Activated CD4-positive, alpha-beta T cell treated with anti-CD3 and anti-CD28 coated beads, Interleukin-2, amount 50 U/mL, for 1 hour (primary cell): Measurements from ENCODE around the gene RNASE8.

Experiments
- DNase-seq: peaks from one replicate; pipeline ENCODE4 v3.0.0-alpha.2; 2020

The RNASE8 gene

GRCh38 chr14:21093769-21094681, 36.4 kb downstream of the RNASE8 start:
- DNase-seq: no peak

- DNase-seq: no peak
These were observed 38.0 kb downstream of the RNASE8 start for GRCh38 chr14:21095430-21096205.

- no peak for DNase-seq
These were observed 38.8 kb downstream of the RNASE8 start for GRCh38 chr14:21096438-21096837.

- no peak for DNase-seq
These were observed 39.5 kb downstream of the RNASE8 start for GRCh38 chr14:21096978-21097635.

- DNase-seq: no peak
These were observed 40.0 kb downstream of the RNASE8 start for GRCh38 chr14:21097636-21098075.

- no peak for DNase-seq
These were observed 40.7 kb downstream of the RNASE8 start, which contains the start of gene ZNF219 for GRCh38 chr14:21098076-21098891. Gene ZNF219 (minus strand): TSS chr14:21098655. CDS start chr14:21093591, 5,064 bp downstream.

- DNase-seq: no peak
These were observed 41.4 kb downstream of the RNASE8 start for GRCh38 chr14:21098892-21099595.

- DNase-seq: no peak
These were observed 42.0 kb downstream of the RNASE8 start for GRCh38 chr14:21099596-21099985.

- no peak for DNase-seq
These were observed 43.3 kb downstream of the RNASE8 start, which contains the start of gene TMEM253 for GRCh38 chr14:21100931-21101330. Gene TMEM253 (plus strand): TSS chr14:21101066. CDS start chr14:21101344, 278 bp downstream.

GRCh38 chr14:21101802-21102413, 44.3 kb downstream of the RNASE8 start:
- DNase-seq: no peak

- DNase-seq: no peak
These were observed 45.1 kb downstream of the RNASE8 start for GRCh38 chr14:21102521-21103410.

- DNase-seq: no peak
These were observed 45.7 kb downstream of the RNASE8 start for GRCh38 chr14:21103411-21103709.

GRCh38 chr14:21103710-21104447, 46.3 kb downstream of the RNASE8 start:
- peak; percentile 94 for DNase-seq

- no peak for DNase-seq
These were observed 46.9 kb downstream of the RNASE8 start for GRCh38 chr14:21104448-21105060.

GRCh38 chr14:21105095-21105494, 47.5 kb downstream of the RNASE8 start:
- no peak for DNase-seq

- no peak for DNase-seq
These were observed 48.5 kb downstream of the RNASE8 start for GRCh38 chr14:21106176-21106497.

- DNase-seq: peak; percentile 80
These were observed 49.1 kb downstream of the RNASE8 start for GRCh38 chr14:21106498-21107282.

- DNase-seq: no peak
These were observed 49.7 kb downstream of the RNASE8 start for GRCh38 chr14:21107283-21107800.
